GM10266 (cell line): ENCODE measurements around the gene MGAT4B.

Experiments used
- DNase-seq: peaks from one replicate; pipeline ENCODE4 v3.0.0; 2012; ENCODE audit errors: extremely low spot score
- TF ChIP-seq, protein P1 (sequence below): IDR thresholded peaks from 2 replicates; pipeline ENCODE4 v1.5.1; 2012; ENCODE audit warnings: mild to moderate bottlenecking, low read depth; ENCODE audit not compliant: control insufficient read depth, insufficient read depth; ENCODE audit errors: missing control alignments

Gene MGAT4B

DNA sequence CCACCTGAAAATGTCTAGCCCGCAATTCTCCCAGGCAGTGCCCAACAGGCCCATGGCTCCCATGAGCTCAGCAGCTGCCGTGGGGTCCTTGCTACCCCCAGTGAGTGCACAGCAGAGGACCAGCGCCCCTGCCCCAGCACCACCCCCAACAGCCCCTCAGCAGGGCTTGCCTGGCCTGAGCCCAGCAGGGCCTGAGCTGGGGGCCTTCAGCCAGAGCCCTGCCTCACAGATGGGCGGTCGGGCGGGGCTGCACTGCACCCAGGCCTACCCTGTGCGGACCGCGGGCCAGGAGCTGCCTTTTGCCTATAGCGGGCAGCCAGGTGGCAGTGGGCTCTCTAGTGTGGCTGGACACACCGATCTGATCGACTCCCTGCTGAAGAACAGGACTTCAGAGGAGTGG is 32.2 kb downstream of the MGAT4B start:
- TF ChIP-seq, protein P1, sequence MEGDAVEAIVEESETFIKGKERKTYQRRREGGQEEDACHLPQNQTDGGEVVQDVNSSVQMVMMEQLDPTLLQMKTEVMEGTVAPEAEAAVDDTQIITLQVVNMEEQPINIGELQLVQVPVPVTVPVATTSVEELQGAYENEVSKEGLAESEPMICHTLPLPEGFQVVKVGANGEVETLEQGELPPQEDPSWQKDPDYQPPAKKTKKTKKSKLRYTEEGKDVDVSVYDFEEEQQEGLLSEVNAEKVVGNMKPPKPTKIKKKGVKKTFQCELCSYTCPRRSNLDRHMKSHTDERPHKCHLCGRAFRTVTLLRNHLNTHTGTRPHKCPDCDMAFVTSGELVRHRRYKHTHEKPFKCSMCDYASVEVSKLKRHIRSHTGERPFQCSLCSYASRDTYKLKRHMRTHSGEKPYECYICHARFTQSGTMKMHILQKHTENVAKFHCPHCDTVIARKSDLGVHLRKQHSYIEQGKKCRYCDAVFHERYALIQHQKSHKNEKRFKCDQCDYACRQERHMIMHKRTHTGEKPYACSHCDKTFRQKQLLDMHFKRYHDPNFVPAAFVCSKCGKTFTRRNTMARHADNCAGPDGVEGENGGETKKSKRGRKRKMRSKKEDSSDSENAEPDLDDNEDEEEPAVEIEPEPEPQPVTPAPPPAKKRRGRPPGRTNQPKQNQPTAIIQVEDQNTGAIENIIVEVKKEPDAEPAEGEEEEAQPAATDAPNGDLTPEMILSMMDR: no peak
- no peak for DNase-seq

DNA sequence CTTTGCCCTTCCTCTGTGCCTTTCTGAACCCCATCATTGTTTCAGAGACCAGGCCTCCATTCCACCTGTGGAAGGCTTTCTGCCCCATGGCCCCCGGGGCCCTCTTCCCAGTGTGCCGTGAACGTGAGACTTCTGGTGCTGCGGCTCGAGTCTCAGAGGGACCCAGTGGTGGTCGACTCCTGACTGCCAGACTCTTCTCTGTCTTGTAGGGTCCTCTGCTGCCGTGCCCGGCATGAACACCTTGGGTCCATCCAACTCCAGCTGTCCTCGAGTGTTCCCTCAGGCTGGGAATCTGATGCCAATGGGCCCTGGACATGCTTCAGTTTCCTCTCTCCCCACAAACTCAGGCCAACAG is 33.0 kb downstream of the MGAT4B start:
- TF ChIP-seq, protein P1: no peak

DNA sequence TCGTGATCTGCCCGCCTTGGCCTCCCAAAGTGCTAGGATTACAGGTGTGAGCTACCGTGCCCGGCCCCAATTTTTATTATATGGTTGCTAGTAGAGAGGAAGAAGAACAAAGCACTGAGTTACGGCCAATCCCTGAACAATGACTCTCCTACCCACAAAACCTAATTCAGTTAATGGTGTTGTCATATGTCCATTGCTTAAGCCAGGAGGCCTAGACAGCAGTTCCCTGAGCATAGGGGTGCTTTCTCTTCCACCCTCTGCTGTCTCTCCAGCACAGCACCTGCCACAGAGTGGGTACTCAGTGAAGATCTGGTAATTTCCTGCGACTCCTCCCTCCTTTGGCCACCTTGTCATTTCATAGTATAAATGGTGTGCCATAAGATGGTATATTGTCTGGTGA is 34.3 kb downstream of the MGAT4B start:
- DNase-seq: no peak
- TF ChIP-seq, protein P1: no peak

More for the DNA sequence above, 33.0 kb downstream of the MGAT4B start:
- no peak for DNase-seq

DNA sequence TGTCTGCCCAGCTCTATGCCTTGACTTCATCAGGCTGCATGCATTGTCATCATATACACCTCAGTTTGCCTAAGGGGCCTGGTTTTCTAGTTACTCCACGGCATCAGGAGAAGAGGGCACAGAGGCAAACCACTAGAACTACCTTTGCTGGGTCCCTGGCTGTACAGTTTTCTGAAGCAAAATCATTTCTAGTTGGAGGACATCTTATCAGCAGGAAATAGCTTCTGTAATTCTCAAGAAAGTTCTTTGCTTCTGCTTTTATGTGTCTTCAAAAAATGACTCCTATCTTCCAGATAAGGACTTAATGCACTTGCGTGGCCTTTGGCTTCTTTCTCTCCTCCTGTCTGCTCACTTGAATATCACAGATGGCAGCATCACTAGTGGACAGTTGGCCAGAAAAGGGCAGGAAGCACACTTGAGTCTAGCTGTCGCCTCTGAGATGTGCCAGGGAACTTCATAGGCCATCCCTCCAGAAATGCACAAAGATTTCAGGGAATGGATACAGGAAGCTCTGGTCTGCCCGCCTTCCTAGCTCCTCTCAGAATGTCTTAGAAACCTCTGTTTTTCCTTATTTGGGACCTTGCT is 35.3 kb downstream of the MGAT4B start:
- DNase-seq: no peak
- TF ChIP-seq, protein P1: no peak

DNA sequence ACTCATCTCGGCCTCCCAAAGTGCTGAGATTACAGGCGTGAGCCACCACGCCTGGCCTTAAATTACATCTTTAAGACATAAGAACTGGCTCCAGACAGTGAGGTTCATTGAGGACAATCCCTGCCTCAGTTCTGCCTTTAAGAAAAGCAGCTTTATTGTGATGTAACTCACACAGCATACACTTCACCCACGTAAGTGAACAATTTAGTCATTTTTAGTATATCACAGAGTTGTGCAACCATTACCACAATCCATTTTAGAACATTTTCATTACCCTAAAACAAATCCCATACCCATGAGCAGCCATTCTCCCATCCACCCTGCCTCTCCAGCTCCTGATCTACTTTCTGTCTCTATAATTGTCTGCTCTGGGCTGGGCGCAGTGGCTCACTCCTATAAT is 36.9 kb downstream of the MGAT4B start:
- DNase-seq: no peak
- TF ChIP-seq, protein P1: no peak

DNA sequence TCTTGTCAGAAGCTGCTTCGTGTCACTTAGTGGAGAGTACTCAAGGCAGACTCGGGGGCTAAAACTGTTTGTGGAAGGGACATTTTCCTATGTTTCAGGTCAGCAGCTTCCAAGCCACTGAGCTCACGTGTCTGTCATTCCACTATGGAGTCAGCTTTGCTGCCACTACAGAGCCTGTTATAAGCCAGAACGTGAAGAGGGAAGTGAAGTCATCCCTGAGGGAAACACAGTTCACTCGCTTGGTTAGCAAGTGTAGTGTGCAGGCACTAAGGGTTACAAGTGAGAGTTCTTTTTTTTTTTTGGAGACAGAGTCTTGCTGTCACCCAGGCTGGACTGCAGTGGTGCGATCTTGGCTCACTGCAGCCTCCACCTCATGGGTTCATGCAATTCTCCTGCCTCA is 37.4 kb downstream of the MGAT4B start:
- no peak for DNase-seq
- TF ChIP-seq, protein P1: no peak

DNA sequence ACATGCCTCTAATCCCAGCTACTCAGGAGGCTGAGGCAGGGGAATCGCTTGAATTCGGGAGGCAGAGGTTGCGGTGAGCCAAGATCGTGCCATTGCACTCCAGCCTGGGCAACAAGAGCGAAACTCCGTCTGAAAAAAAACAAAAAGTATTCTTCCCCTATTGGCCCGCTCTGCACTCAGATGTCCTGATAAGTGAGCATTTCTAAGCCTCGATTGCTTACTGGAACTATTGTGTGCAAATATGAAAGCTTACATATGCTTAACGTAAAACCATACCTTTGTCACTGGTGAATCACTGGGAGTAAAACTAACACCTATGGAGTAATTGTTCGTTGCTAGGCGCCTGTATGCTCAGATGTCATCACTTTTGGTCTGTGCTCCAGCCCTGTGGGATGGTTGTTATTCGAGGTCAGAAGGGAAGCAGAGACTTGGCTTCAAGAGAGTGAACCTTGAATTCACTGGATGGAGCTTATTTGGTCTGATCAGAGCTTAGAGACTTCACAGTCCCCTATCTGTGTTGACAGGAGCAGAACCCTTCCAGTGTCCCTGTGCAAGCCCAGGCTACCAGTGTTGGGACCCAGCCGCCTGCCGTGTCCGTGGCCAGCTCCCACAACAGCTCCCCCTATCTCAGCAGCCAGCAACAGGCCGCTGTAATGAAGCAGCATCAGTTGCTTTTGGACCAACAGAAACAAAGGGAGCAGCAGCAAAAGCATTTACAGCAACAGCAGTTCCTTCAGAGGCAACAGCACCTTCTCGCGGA is 38.2 kb downstream of the MGAT4B start:
- DNase-seq: no peak
- TF ChIP-seq, protein P1: no peak
